Skin epidermis (tissue), 12 donors: ENCODE measurements around the gene GBGT1.
A peak's percentile ranks its signal among the peaks of the same experiment; 100 is the strongest.
"Not testable (repeated sequence)": the region's sequence is repeated elsewhere in the genome, so short reads cannot be mapped to it uniquely, and the experiment has no call there.

ENCODE experiments used
- H3K27ac ChIP-seq, 21 experiments: fragments of 200-600 bp; sonication (generic) in 11 of 21; one replicate each; pipeline ENCODE4 v1.5.0; 2020; ENCODE audit warnings: mild to moderate bottlenecking in 3 of 21, inconsistent platforms in 2 of 21, moderate library complexity in 2 of 21
- H3K4me3 ChIP-seq, 7 experiments: fragments of 200-600 bp; sonication (generic) in 2 of 7; one replicate each; pipeline ENCODE4 v1.5.0; 2020; ENCODE audit warnings: inconsistent platforms in 2 of 7, mild to moderate bottlenecking in 2 of 7, moderate library complexity in 1 of 7

Gene GBGT1

GRCh38 chr9:133163504-133164172 is at the start of gene GBGT1:
TSS of gene GBGT1 (minus strand) at chr9:133163914. CDS start at chr9:133162412, 1,502 bp downstream.
- peak within 1 kb of the TSS; percentile 34 to 88 (median 73) for H3K27ac ChIP-seq
- H3K4me3 ChIP-seq, result peak within 1 kb of the TSS; percentile 44 to 66 (median 51)

GRCh38 chr9:133210609-133211008 is 46.9 kb upstream of the GBGT1 start:
- no peak overlapping the region for H3K4me3 ChIP-seq
- no peak overlapping the region for H3K27ac ChIP-seq

- Histone ChIP-seq H3K4me3 (no peak overlapping the region), H3K27ac (no peak overlapping the region)
Measured at GRCh38 chr9:133210202-133210532, 46.5 kb upstream of the GBGT1 start.

- H3K27ac ChIP-seq, H3K4me3 ChIP-seq: not testable (repeated sequence)
Measured at GRCh38 chr9:133209327-133210201, 45.9 kb upstream of the GBGT1 start.

- H3K27ac ChIP-seq, H3K4me3 ChIP-seq: not testable (repeated sequence)
Measured at GRCh38 chr9:133208880-133209300, 45.2 kb upstream of the GBGT1 start, which contains the start of gene OBP2B. TSS of gene OBP2B (minus strand) at chr9:133209250. CDS start at chr9:133209199, 51 bp downstream.

GRCh38 chr9:133208171-133208879 is 44.6 kb upstream of the GBGT1 start:
- not testable (repeated sequence) for H3K27ac ChIP-seq, H3K4me3 ChIP-seq

- Histone ChIP-seq H3K27ac (no peak overlapping the region), H3K4me3 (no peak overlapping the region)
Measured at GRCh38 chr9:133207540-133208170, 43.9 kb upstream of the GBGT1 start.

GRCh38 chr9:133207021-133207531 is 43.4 kb upstream of the GBGT1 start:
- Histone ChIP-seq H3K4me3 (no peak overlapping the region), H3K27ac (no peak overlapping the region)

- Histone ChIP-seq H3K27ac (no peak overlapping the region), H3K4me3 (no peak overlapping the region)
Measured at GRCh38 chr9:133205996-133206931, 42.5 kb upstream of the GBGT1 start.

- not testable (repeated sequence) for H3K27ac ChIP-seq, H3K4me3 ChIP-seq
Measured at GRCh38 chr9:133205481-133205887, 41.8 kb upstream of the GBGT1 start.

GRCh38 chr9:133204993-133205336 is 41.3 kb upstream of the GBGT1 start:
- Histone ChIP-seq H3K27ac (no peak overlapping the region), H3K4me3 (no peak overlapping the region)

GRCh38 chr9:133204335-133204992 is 40.8 kb upstream of the GBGT1 start:
- Histone ChIP-seq H3K4me3 (no peak overlapping the region), H3K27ac (no peak overlapping the region)

- no peak overlapping the region for H3K4me3 ChIP-seq
- no peak overlapping the region for H3K27ac ChIP-seq
Measured at GRCh38 chr9:133203506-133204075, 39.9 kb upstream of the GBGT1 start.

GRCh38 chr9:133202688-133203453 is 39.2 kb upstream of the GBGT1 start:
- no peak overlapping the region for H3K4me3 ChIP-seq

GRCh38 chr9:133202145-133202513 is 38.4 kb upstream of the GBGT1 start:
- no peak overlapping the region for H3K27ac ChIP-seq
- H3K4me3 ChIP-seq, result no peak overlapping the region

More at GRCh38 chr9:133202688-133203453, 39.2 kb upstream of the GBGT1 start:
- no peak overlapping the region for H3K27ac ChIP-seq

GRCh38 chr9:133201424-133202144 is 37.9 kb upstream of the GBGT1 start:
- Histone ChIP-seq H3K27ac (no peak overlapping the region), H3K4me3 (no peak overlapping the region)

GRCh38 chr9:133200631-133201030 is 36.9 kb upstream of the GBGT1 start:
- no peak overlapping the region for H3K27ac ChIP-seq

More at GRCh38 chr9:133200631-133201030, 36.9 kb upstream of the GBGT1 start:
- no peak overlapping the region for H3K4me3 ChIP-seq
